Pancreas (tissue), 10 donors: ENCODE data around the gene IL3. TPM values are rescaled to one million over a fixed set of nuclear protein-coding genes. Genes with fewer than 3 reads are reported as not detected.

Experiments used
- ATAC-seq, 4 donors: fragments of 200-7000 bp; cut with Tn5 transposase; one replicate each; pipeline versions ENCODE4 v1.8.0 to v1.9.1; 2020; ENCODE audit warnings: mild to moderate bottlenecking in 4 of 4, moderate library complexity in 4 of 4
- DNase-seq, 6 donors: peaks; one replicate each; pipeline ENCODE4 v3.0.0-alpha.2; 2020
- FAIRE-seq: peaks from 2 replicates; lab custom pipeline; 2012; peaks lifted over from hg19 to GRCh38; lab: Jason Lieb, UNC
- H3K27ac ChIP-seq, 4 donors: fragments of 200-600 bp; sonication (generic); 1 replicate in 3 of 4; 2 replicates in 1 of 4; pipeline versions ENCODE4 v1.5.0 to v1.8.0; 2020
- H3K27me3 ChIP-seq, 4 donors: fragments of 200-600 bp; one replicate each; pipeline ENCODE4 v1.8.0; 2021
- H3K36me3 ChIP-seq, 3 donors: fragments of 200-600 bp; sonication (generic) in 1 of 3; one replicate each; pipeline versions ENCODE4 v1.5.0 to v1.8.0; 2020 to 2021
- H3K4me1 ChIP-seq, 3 donors: fragments of 200-600 bp; one replicate each; pipeline ENCODE4 v1.8.0; 2021
- H3K4me3 ChIP-seq, 4 donors: fragments of 200-600 bp; sonication (generic) in 2 of 4; one replicate each; pipeline versions ENCODE4 v1.5.0 to v1.8.0; 2020 to 2021
- H3K9me3 ChIP-seq, 4 donors: fragments of 200-600 bp; one replicate each; pipeline ENCODE4 v1.8.0; 2021
- CTCF ChIP-seq, 4 donors: fragments of 200-600 bp; sonication (generic) in 3 of 4; IDR thresholded peaks; one replicate each; pipeline versions ENCODE4 v1.5.0 to v1.8.0; 2021; ENCODE audit warnings: antibody characterized with exemption in 4 of 4
- WGBS, 2 donors: extraction: QIAGEN DNeasy Blood & Tissue Kit; methylation state at CpG; one replicate each; pipeline ENCODE4 v1.1.7; 2013; 5-methylcytosine and 5-hydroxymethylcytosine counted together
- intact Hi-C, 3 donors: fragments of 100-400 bp; cut with DNase I; formaldehyde crosslinking; loops; one replicate each; pipeline versions ENCODE4 v1.11.1 to v1.14.2; 2022
- polyA plus RNA-seq, 2 donors: library from polyadenylated mRNA; stranded (reverse); fragments of 200-250 nt; gene quantifications; one replicate each; pipeline ENCODE4 v1.2.3, GENCODE V29; 2013
- total RNA-seq, 6 donors: library from RNA; stranded (reverse); fragmentation: NEBNext Ultra II Directional in 4 of 6; extraction: Animal tissue kit (Norgen Biotek cat#: 25700) in 4 of 6; gene quantifications; one replicate each; pipeline versions ENCODE4 v1.2.1 to v1.2.4, GENCODE V29; 2021 to 2023
- donor health status: healthy with polysubstance abuse.
- donor health status: DM: no; HTN: no; CAD: no; lungs with moderate emphysema.
- donor health status: DM: no; HTN: no; CAD: no.
- donor health status: control.
- donor health status: control.
- donor health status: Bipolar disorder and iron deficiency.
- donor health status: DM: yes; HTN: yes; CAD: no.
- donor health status: DM: no; HTN: no; CAD: no.
- donor health status: DM: no; HTN: no; CAD: no.
- donor health status: DM: yes; HTN: yes; CAD: no.

Gene IL3
- total and polyA plus RNA-seq, 8 donors = not detected

DNA sequence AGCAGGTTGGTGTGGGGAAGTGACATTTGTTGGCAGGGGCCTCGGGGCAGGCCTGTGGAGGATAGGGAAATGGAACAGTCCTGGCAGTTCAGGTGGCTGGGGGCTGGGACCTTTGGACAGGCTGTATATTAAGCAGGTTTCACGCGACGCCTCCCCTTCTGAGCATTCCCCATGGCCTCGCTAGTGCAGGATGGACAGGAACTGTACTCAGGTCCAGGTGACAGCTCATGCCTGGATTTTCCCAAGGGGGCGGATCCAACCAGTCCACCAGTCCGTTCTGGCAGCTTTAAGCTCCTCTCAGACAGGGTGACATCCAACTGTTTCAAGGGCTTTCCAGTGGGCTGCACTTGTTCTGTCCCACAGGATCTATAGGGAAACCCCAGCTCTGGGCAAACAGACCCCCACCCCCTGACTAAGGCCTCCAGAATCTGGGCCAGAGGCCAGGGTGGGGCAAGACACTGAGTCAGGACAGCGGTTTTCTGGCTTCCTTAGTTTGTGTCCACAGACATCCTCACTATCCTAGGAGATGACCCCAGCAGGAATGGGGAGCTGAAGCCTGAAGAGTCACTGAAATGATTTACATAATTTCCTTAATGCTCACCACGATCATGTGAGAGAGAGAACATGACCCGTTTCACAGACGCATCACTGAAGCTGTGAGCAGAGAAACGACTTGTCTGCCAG is 34.1 kb downstream of the IL3 start:
- Histone ChIP-seq H3K4me3 (no peak overlapping the region), H3K4me1 (no peaks in the 10 kb centered on the region), H3K9me3 (no peaks in the 10 kb centered on the region), H3K27me3 (no peaks in the 10 kb centered on the region), H3K36me3 (no peaks in the 10 kb centered on the region), H3K27ac (no peak overlapping the region)
- FAIRE-seq (no peak), ATAC-seq (peak in 3 of 4 donors; percentile 15 to 87 (median 69)), DNase-seq (peak in 1 of 6 donors; percentile 39)
- WGBS, 2 donors = 53 to 62% methylated on average over 12 of the region's 12 CpGs
- intact Hi-C loops = no loop called here
- no peak for TF ChIP-seq CTCF (IDR thresholded peaks at IDR 0.05)

GRCh38 chr5:132095077-132095410 is 34.6 kb downstream of the IL3 start:
- no peak for TF ChIP-seq CTCF (IDR thresholded peaks at IDR 0.05)
- intact Hi-C loops = no loop called here
- Histone ChIP-seq H3K36me3 (no peaks in the 10 kb centered on the region), H3K27me3 (no peaks in the 10 kb centered on the region), H3K4me3 (no peak overlapping the region), H3K27ac (no peak overlapping the region), H3K9me3 (no peaks in the 10 kb centered on the region), H3K4me1 (no peaks in the 10 kb centered on the region)
- 64 to 71% methylated on average over 2 of the region's 2 CpGs for WGBS, 2 donors
- no peak for ATAC-seq
- FAIRE-seq = no peak
- DNase-seq = no peak

GRCh38 chr5:132095424-132095972 is 35.0 kb downstream of the IL3 start:
- 58 to 79% methylated on average over 5 to 6 of the region's 6 CpGs for WGBS, 2 donors
- FAIRE-seq = no peak

GRCh38 chr5:132096904-132097303 is 36.4 kb downstream of the IL3 start:
- Histone ChIP-seq H3K27ac (no peak overlapping the region), H3K4me1 (no peaks in the 10 kb centered on the region), H3K4me3 (no peak overlapping the region), H3K9me3 (no peaks in the 10 kb centered on the region), H3K27me3 (no peaks in the 10 kb centered on the region), H3K36me3 (no peaks in the 10 kb centered on the region)
- no peak for ATAC-seq
- TF ChIP-seq CTCF (IDR thresholded peaks at IDR 0.05) = no peak
- FAIRE-seq = no peak
- 61 to 67% methylated on average over 3 of the region's 3 CpGs for WGBS, 2 donors
- no peak for DNase-seq
- intact Hi-C loops = no loop called here

More at GRCh38 chr5:132095424-132095972, 35.0 kb downstream of the IL3 start:
- H3K36me3 ChIP-seq = no peaks in the 10 kb centered on the region
- intact Hi-C loops = no loop called here
- H3K27me3 ChIP-seq = no peaks in the 10 kb centered on the region
- peak in 1 of 6 donors; percentile 32 for DNase-seq
- no peaks in the 10 kb centered on the region for H3K9me3 ChIP-seq
- no peak overlapping the region for H3K27ac ChIP-seq
- peak in 2 of 4 donors; percentile 22 to 65 for ATAC-seq
- no peaks in the 10 kb centered on the region for H3K4me1 ChIP-seq
- no peak for TF ChIP-seq CTCF (IDR thresholded peaks at IDR 0.05)
- H3K4me3 ChIP-seq = no peak overlapping the region

DNA sequence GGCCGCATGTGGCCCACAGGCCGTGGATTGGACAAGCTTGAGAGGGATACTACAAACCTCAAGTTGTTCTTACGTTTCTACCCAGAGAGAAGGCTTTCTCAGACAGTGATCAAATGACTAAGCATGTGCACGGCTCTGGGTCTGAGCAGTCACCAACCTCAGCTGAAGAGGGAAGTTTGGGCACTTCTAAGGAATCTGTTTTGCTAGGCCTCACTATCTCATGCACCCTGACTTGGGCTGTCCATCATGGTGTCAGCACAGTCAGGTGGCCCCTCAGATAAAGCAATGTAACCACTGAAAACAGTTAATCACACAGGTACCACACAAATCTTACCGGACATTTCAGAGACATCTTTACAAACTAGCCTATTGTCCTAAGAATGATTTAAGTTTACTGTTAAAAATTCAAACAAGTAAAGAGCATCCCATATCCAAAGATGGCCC is 37.7 kb downstream of the IL3 start:
- no peaks in the 10 kb centered on the region for H3K4me1 ChIP-seq
- H3K4me3 ChIP-seq = no peak overlapping the region
- WGBS, 2 donors = 78 to 79% methylated on average over 5 of the region's 5 CpGs
- H3K36me3 ChIP-seq = no peaks in the 10 kb centered on the region
- DNase-seq = no peak
- no peak for TF ChIP-seq CTCF (IDR thresholded peaks at IDR 0.05)
- no peak for ATAC-seq
- no peak overlapping the region for H3K27ac ChIP-seq
- no peaks in the 10 kb centered on the region for H3K9me3 ChIP-seq
- FAIRE-seq = no peak
- intact Hi-C loops = no loop called here
- no peaks in the 10 kb centered on the region for H3K27me3 ChIP-seq
